ENCODE data around the gene MAP2K5.
A peak's percentile ranks its signal among the peaks of the same experiment; 100 is the strongest.

The MAP2K5 gene

GRCh38 chr15:67685716-67686115 lies 143.2 kb downstream of the MAP2K5 start:
- no peak overlapping the region for H3K4me3 ChIP-seq (ENCODE audit: low read depth, low read length)
- DNase-seq (ENCODE audit: low read depth, low spot score): no peak
- TF ChIP-seq, protein P1, sequence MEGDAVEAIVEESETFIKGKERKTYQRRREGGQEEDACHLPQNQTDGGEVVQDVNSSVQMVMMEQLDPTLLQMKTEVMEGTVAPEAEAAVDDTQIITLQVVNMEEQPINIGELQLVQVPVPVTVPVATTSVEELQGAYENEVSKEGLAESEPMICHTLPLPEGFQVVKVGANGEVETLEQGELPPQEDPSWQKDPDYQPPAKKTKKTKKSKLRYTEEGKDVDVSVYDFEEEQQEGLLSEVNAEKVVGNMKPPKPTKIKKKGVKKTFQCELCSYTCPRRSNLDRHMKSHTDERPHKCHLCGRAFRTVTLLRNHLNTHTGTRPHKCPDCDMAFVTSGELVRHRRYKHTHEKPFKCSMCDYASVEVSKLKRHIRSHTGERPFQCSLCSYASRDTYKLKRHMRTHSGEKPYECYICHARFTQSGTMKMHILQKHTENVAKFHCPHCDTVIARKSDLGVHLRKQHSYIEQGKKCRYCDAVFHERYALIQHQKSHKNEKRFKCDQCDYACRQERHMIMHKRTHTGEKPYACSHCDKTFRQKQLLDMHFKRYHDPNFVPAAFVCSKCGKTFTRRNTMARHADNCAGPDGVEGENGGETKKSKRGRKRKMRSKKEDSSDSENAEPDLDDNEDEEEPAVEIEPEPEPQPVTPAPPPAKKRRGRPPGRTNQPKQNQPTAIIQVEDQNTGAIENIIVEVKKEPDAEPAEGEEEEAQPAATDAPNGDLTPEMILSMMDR (IDR thresholded peaks at IDR 0.05; ENCODE audit: low read depth, low read length): no peak
- in situ Hi-C loops (cut with HindIII; ENCODE audit: low sequenced_read_pairs): no loop called here

DNA sequence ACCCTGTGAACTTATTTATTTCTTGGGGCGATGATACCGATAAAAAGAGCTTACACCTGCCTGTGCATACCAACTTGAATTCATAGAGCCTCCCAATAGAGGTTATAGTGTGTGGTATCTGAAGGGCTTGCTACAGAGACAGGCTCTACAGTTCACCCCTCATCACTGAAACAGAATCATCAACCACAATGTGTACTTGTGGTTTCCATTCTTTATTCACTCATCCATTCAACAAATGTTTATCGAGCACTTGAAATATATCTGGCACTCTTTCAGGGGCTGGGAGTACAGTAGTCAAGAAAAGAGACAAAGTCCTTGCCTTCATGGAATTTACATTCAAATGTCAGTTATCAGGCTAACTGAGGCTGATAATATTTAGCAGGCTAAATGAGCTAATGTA lies 148.4 kb downstream of the MAP2K5 start:
- in situ Hi-C loops (cut with HindIII; ENCODE audit: low sequenced_read_pairs): no loop called here
- DNase-seq (ENCODE audit: low read depth, low spot score): peak; percentile 76
- no peak overlapping the region for H3K4me3 ChIP-seq (ENCODE audit: low read depth, low read length)
- TF ChIP-seq, protein P1 (IDR thresholded peaks at IDR 0.05; ENCODE audit: low read depth, low read length): no peak

DNA sequence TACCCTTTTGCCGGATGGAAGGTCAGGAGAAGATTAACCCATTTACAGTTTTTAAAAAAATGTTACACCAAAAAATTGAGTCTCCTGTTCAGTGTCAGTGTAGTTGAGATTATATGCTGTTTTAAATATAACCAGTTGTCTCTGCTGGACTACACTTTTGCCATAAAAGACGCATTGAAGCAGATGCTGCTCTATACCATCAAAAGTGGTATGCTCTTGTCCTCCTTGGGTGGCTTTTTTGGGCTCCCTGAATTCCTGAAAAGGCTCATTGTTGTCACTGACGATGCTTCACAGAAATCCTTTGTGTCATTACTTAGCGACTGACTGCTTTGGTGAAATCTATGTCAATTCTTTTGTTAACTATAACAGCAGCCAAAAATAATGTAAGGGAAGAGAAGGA lies 148.9 kb downstream of the MAP2K5 start:
- H3K4me3 ChIP-seq (ENCODE audit: low read depth, low read length): no peak overlapping the region
- DNase-seq (ENCODE audit: low read depth, low spot score): no peak
- in situ Hi-C loops (cut with HindIII; ENCODE audit: low sequenced_read_pairs): no loop called here
- TF ChIP-seq, protein P1 (IDR thresholded peaks at IDR 0.05; ENCODE audit: low read depth, low read length): no peak

DNA sequence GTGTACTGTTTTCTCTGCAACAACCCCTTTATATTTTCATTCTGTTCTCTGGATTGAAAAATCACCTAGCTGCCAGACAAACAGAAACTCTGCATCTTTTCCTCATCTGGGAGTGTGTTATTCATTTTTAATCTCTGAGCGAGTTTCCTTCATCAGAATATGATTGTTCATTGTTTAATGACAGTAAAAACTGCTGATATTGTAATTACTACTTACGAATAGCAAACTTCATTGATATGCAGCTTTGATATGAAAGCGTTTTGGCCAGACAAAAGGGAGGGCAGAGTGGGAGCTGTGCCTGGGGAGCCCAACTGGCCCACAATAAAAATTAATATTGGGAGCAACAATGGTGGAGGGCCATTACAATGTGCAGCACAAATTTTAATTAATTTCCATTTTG lies 150.1 kb downstream of the MAP2K5 start:
- H3K4me3 ChIP-seq (ENCODE audit: low read depth, low read length): no peak overlapping the region
- no peak for DNase-seq (ENCODE audit: low read depth, low spot score)
- in situ Hi-C loops (cut with HindIII; ENCODE audit: low sequenced_read_pairs): no loop called here
- TF ChIP-seq, protein P1 (IDR thresholded peaks at IDR 0.05; ENCODE audit: low read depth, low read length): no peak

GRCh38 chr15:67696087-67696486 lies 153.6 kb downstream of the MAP2K5 start:
- TF ChIP-seq, protein P1 (IDR thresholded peaks at IDR 0.05; ENCODE audit: low read depth, low read length): no peak
- DNase-seq (ENCODE audit: low read depth, low spot score): no peak
- in situ Hi-C loops (cut with HindIII; ENCODE audit: low sequenced_read_pairs): no loop called here
- no peak overlapping the region for H3K4me3 ChIP-seq (ENCODE audit: low read depth, low read length)

DNA sequence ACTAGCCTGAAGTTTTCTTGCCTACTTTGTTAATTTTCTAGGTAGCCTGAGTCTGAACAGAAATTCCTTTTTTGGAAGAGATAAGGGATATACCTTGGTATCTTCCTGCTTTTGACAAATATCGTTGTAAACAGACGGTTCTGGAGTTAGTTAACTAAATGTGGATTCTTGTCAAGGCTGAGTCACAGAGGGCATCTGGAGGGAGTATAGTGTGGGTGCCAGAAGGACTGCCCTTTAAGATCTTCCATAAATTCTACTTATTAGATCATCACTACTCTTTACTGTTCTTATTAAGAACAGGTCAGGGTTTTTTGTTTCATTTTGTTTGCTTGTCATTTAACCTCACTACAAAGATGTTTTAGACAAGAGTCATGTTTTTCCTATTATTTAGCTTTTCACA lies 157.5 kb downstream of the MAP2K5 start:
- in situ Hi-C loops (cut with HindIII; ENCODE audit: low sequenced_read_pairs): no loop called here
- TF ChIP-seq, protein P1 (IDR thresholded peaks at IDR 0.05; ENCODE audit: low read depth, low read length): no peak
- H3K4me3 ChIP-seq (ENCODE audit: low read depth, low read length): no peak overlapping the region
- DNase-seq (ENCODE audit: low read depth, low spot score): no peak

DNA sequence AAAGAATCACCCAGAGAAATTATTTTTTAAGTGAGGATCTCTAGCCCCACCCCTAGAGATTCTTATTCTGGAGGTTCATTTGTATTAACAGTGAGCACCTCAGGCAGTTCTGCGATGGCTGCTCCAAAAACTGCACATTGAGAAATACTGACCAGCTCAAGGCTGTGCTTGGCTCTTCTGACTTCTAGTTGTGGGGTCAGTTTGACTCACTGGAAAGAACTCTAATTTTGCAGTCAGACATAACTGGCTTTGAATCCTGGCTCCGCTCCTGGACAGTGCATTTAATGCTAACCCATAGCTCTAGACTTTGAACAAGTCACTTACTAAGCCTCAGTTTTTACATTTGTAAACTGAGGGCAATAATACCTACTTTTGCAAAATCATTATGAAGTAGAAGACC lies 159.2 kb downstream of the MAP2K5 start:
- in situ Hi-C loops (cut with HindIII; ENCODE audit: low sequenced_read_pairs): no loop called here
- H3K4me3 ChIP-seq (ENCODE audit: low read depth, low read length): no peak overlapping the region
- TF ChIP-seq, protein P1 (IDR thresholded peaks at IDR 0.05; ENCODE audit: low read depth, low read length): no peak
- peak; percentile 27 for DNase-seq (ENCODE audit: low read depth, low spot score)
